ENCODE measurements around the gene EPRS1.
A peak's percentile ranks its signal among the peaks of the same experiment; 100 is the strongest.
"Not testable (repeated sequence)": the region's sequence is repeated elsewhere in the genome, so short reads cannot be mapped to it uniquely, and the experiment has no call there.

The EPRS1 gene

GRCh38 chr1:220046052-220046930, at the start of gene EPRS1:
Gene EPRS1, minus strand, starts transcription at chr1:220046505. Its CDS starts 117 bp downstream, at chr1:220046388.
- peak; percentile 98 for DNase-seq (ENCODE audit: low read depth, low spot score)

- peak; percentile 94 for DNase-seq (ENCODE audit: low read depth, low spot score)
Observed at GRCh38 chr1:220094016-220094911, 48.0 kb upstream of the EPRS1 start, which contains the start of gene IARS2. Gene IARS2, plus strand, starts transcription at chr1:220094132. Its CDS starts 85 bp downstream, at chr1:220094217.

- no peak for DNase-seq (ENCODE audit: low read depth, low spot score)
Observed at GRCh38 chr1:220093361-220094015, 47.2 kb upstream of the EPRS1 start.

GRCh38 chr1:220092694-220093093, 46.4 kb upstream of the EPRS1 start:
- DNase-seq (ENCODE audit: low read depth, low spot score), result no peak

- peak; percentile 97 for DNase-seq (ENCODE audit: low read depth, low spot score)
Observed at GRCh38 chr1:220089650-220090556, 43.6 kb upstream of the EPRS1 start, which contains the start of gene BPNT1. Gene BPNT1, minus strand, starts transcription at chr1:220089788. Its CDS starts 9,942 bp downstream, at chr1:220079846.

- DNase-seq (ENCODE audit: low read depth, low spot score), result not testable (repeated sequence)
Observed at GRCh38 chr1:220086261-220086686, 40.0 kb upstream of the EPRS1 start.

- DNase-seq (ENCODE audit: low read depth, low spot score), result no peak
Observed at GRCh38 chr1:220084460-220084859, 38.2 kb upstream of the EPRS1 start.

GRCh38 chr1:220077887-220078286, 31.6 kb upstream of the EPRS1 start:
- no peak for DNase-seq (ENCODE audit: low read depth, low spot score)

- DNase-seq (ENCODE audit: low read depth, low spot score), result no peak
Observed at GRCh38 chr1:220076861-220077762, 30.8 kb upstream of the EPRS1 start.

GRCh38 chr1:220067269-220068204, 21.2 kb upstream of the EPRS1 start:
- DNase-seq (ENCODE audit: low read depth, low spot score), result no peak

GRCh38 chr1:220062629-220063028, 16.3 kb upstream of the EPRS1 start:
- DNase-seq (ENCODE audit: low read depth, low spot score), result no peak

GRCh38 chr1:220060876-220061275, 14.6 kb upstream of the EPRS1 start:
- DNase-seq (ENCODE audit: low read depth, low spot score), result no peak

- DNase-seq (ENCODE audit: low read depth, low spot score), result no peak
Observed at GRCh38 chr1:220056374-220056773, 10.1 kb upstream of the EPRS1 start.

GRCh38 chr1:220045356-220046051, 801 bp downstream of the EPRS1 start:
- DNase-seq (ENCODE audit: low read depth, low spot score), result no peak

GRCh38 chr1:220044678-220045355, 1.5 kb downstream of the EPRS1 start:
- DNase-seq (ENCODE audit: low read depth, low spot score), result peak; percentile 4

GRCh38 chr1:220043646-220044045, 2.7 kb downstream of the EPRS1 start:
- no peak for DNase-seq (ENCODE audit: low read depth, low spot score)

- no peak for DNase-seq (ENCODE audit: low read depth, low spot score)
Observed at GRCh38 chr1:220040028-220040596, 6.2 kb downstream of the EPRS1 start.
